Upper lobe of left lung (tissue), 4 donors: ENCODE measurements around the gene GLB1L3.

Experiments used
- CTCF ChIP-seq, 6 experiments: fragments of 450-650 bp in 4 of 6; fragments of 200-600 bp in 2 of 6; sonication (generic) in 2 of 6; IDR thresholded peaks; one replicate each; pipeline ENCODE4 v1.5.1; 2016 to 2019; ENCODE audit warnings: antibody characterized with exemption in 6 of 6
- EP300 ChIP-seq, 4 donors: sonication (generic); formaldehyde crosslinking; IDR thresholded peaks; one replicate each; pipeline ENCODE4 v1.5.1; 2017; ENCODE audit warnings: antibody characterized with exemption in 4 of 4, control low read depth in 2 of 4

GRCh38 chr11:134267461-134267860, 8.7 kb upstream of the GLB1L3 start:
- no peak for TF ChIP-seq CTCF (IDR thresholded peaks at IDR 0.05)
- TF ChIP-seq EP300 (IDR thresholded peaks at IDR 0.05) = no peak
